Activated naive CD4-positive, alpha-beta T cell treated with anti-CD3 and anti-CD28 coated beads, Interleukin-2, amount 50 U/mL, for 24 hours (primary cell): ENCODE results near the gene GPC1.

Experiments
- H3K27ac Mint-ChIP-seq: one replicate; pipeline ENCODE4 v1.8.0; 2021; ENCODE audit warnings: mild to moderate bottlenecking, mixed read lengths
- H3K27me3 Mint-ChIP-seq: one replicate; pipeline ENCODE4 v1.8.0; 2021; ENCODE audit warnings: mixed read lengths
- H3K36me3 Mint-ChIP-seq: one replicate; pipeline ENCODE4 v1.8.0; 2021; ENCODE audit warnings: mixed read lengths
- H3K4me1 Mint-ChIP-seq: one replicate; pipeline ENCODE4 v1.8.0; 2021; ENCODE audit warnings: mixed read lengths
- H3K4me3 Mint-ChIP-seq: one replicate; pipeline ENCODE4 v1.8.0; 2021; ENCODE audit warnings: mild to moderate bottlenecking, mixed read lengths
- H3K9me3 Mint-ChIP-seq: one replicate; pipeline ENCODE4 v1.8.0; 2021; ENCODE audit warnings: mixed read lengths

The GPC1 gene

GRCh38 chr2:240460253-240460711, 24.8 kb downstream of the GPC1 start:
- no peak overlapping the region for H3K4me3 Mint-ChIP-seq
- no peak overlapping the region for H3K27ac Mint-ChIP-seq
- H3K4me1 Mint-ChIP-seq = no peaks in the 10 kb centered on the region
- H3K36me3 Mint-ChIP-seq = no peaks in the 10 kb centered on the region
- H3K9me3 Mint-ChIP-seq = no peaks in the 10 kb centered on the region
- H3K27me3 Mint-ChIP-seq = no peaks in the 10 kb centered on the region

- Mint-ChIP-seq H3K4me3 (no peak overlapping the region), H3K27ac (no peak overlapping the region), H3K9me3 (no peaks in the 10 kb centered on the region), H3K36me3 (no peaks in the 10 kb centered on the region), H3K27me3 (no peaks in the 10 kb centered on the region), H3K4me1 (no peaks in the 10 kb centered on the region)
Measured at GRCh38 chr2:240460781-240461431, 25.4 kb downstream of the GPC1 start.

GRCh38 chr2:240461471-240462072, 26.1 kb downstream of the GPC1 start:
- Mint-ChIP-seq H3K36me3 (no peaks in the 10 kb centered on the region), H3K4me3 (no peak overlapping the region), H3K9me3 (no peaks in the 10 kb centered on the region), H3K27ac (no peak overlapping the region), H3K4me1 (no peaks in the 10 kb centered on the region), H3K27me3 (no peaks in the 10 kb centered on the region)

GRCh38 chr2:240462073-240462706, 26.7 kb downstream of the GPC1 start:
- Mint-ChIP-seq H3K4me3 (no peak overlapping the region), H3K9me3 (no peaks in the 10 kb centered on the region), H3K27ac (no peak overlapping the region), H3K36me3 (no peaks in the 10 kb centered on the region), H3K4me1 (no peaks in the 10 kb centered on the region), H3K27me3 (no peaks in the 10 kb centered on the region)

GRCh38 chr2:240462707-240463273, 27.3 kb downstream of the GPC1 start:
- Mint-ChIP-seq H3K36me3 (no peaks in the 10 kb centered on the region), H3K4me3 (no peak overlapping the region), H3K27ac (no peak overlapping the region), H3K9me3 (no peaks in the 10 kb centered on the region), H3K4me1 (no peaks in the 10 kb centered on the region), H3K27me3 (no peaks in the 10 kb centered on the region)

- Mint-ChIP-seq H3K27me3 (no peaks in the 10 kb centered on the region), H3K4me1 (no peaks in the 10 kb centered on the region)
Measured at GRCh38 chr2:240463274-240463865, 27.9 kb downstream of the GPC1 start.

GRCh38 chr2:240463866-240464481, 28.5 kb downstream of the GPC1 start:
- no peak overlapping the region for H3K27ac Mint-ChIP-seq
- no peaks in the 10 kb centered on the region for H3K4me1 Mint-ChIP-seq
- no peaks in the 10 kb centered on the region for H3K9me3 Mint-ChIP-seq
- no peaks in the 10 kb centered on the region for H3K27me3 Mint-ChIP-seq
- no peaks in the 10 kb centered on the region for H3K36me3 Mint-ChIP-seq
- H3K4me3 Mint-ChIP-seq = no peak overlapping the region

More at GRCh38 chr2:240463274-240463865, 27.9 kb downstream of the GPC1 start:
- no peak overlapping the region for H3K4me3 Mint-ChIP-seq
- no peaks in the 10 kb centered on the region for H3K36me3 Mint-ChIP-seq
- no peak overlapping the region for H3K27ac Mint-ChIP-seq
- no peaks in the 10 kb centered on the region for H3K9me3 Mint-ChIP-seq

GRCh38 chr2:240464514-240465241, 29.2 kb downstream of the GPC1 start:
- Mint-ChIP-seq H3K4me1 (no peaks in the 10 kb centered on the region), H3K4me3 (no peak overlapping the region), H3K27ac (no peak overlapping the region), H3K27me3 (no peaks in the 10 kb centered on the region), H3K36me3 (no peaks in the 10 kb centered on the region), H3K9me3 (no peaks in the 10 kb centered on the region)

GRCh38 chr2:240465268-240465764, 29.9 kb downstream of the GPC1 start:
- H3K36me3 Mint-ChIP-seq = peaks cover under 1% of the 10 kb centered on the region
- H3K4me3 Mint-ChIP-seq = no peak overlapping the region
- H3K27me3 Mint-ChIP-seq = no peaks in the 10 kb centered on the region
- no peak overlapping the region for H3K27ac Mint-ChIP-seq
- H3K9me3 Mint-ChIP-seq = no peaks in the 10 kb centered on the region
- H3K4me1 Mint-ChIP-seq = no peaks in the 10 kb centered on the region

GRCh38 chr2:240465765-240466578, 30.5 kb downstream of the GPC1 start:
- H3K9me3 Mint-ChIP-seq = no peaks in the 10 kb centered on the region
- no peak overlapping the region for H3K4me3 Mint-ChIP-seq
- H3K4me1 Mint-ChIP-seq = no peaks in the 10 kb centered on the region
- H3K27ac Mint-ChIP-seq = no peak overlapping the region
- no peaks in the 10 kb centered on the region for H3K27me3 Mint-ChIP-seq
- H3K36me3 Mint-ChIP-seq = peaks cover 2% of the 10 kb centered on the region

GRCh38 chr2:240466579-240467148, 31.2 kb downstream of the GPC1 start:
- H3K27me3 Mint-ChIP-seq = no peaks in the 10 kb centered on the region
- no peak overlapping the region for H3K4me3 Mint-ChIP-seq

GRCh38 chr2:240467149-240467642, 31.7 kb downstream of the GPC1 start:
- Mint-ChIP-seq H3K9me3 (no peaks in the 10 kb centered on the region), H3K27me3 (no peaks in the 10 kb centered on the region), H3K36me3 (peaks cover 4% of the 10 kb centered on the region), H3K4me3 (no peak overlapping the region), H3K4me1 (no peaks in the 10 kb centered on the region), H3K27ac (no peak overlapping the region)

More at GRCh38 chr2:240466579-240467148, 31.2 kb downstream of the GPC1 start:
- Mint-ChIP-seq H3K4me1 (no peaks in the 10 kb centered on the region), H3K27ac (no peak overlapping the region), H3K9me3 (no peaks in the 10 kb centered on the region), H3K36me3 (peaks cover 4% of the 10 kb centered on the region)

GRCh38 chr2:240467659-240468302, 32.3 kb downstream of the GPC1 start:
- no peak overlapping the region for H3K27ac Mint-ChIP-seq
- no peaks in the 10 kb centered on the region for H3K9me3 Mint-ChIP-seq
- no peak overlapping the region for H3K4me3 Mint-ChIP-seq
- H3K36me3 Mint-ChIP-seq = peaks cover 4% of the 10 kb centered on the region
- H3K27me3 Mint-ChIP-seq = no peaks in the 10 kb centered on the region
- no peaks in the 10 kb centered on the region for H3K4me1 Mint-ChIP-seq
